ENCODE data around the gene DHFR.
"Not testable (repeated sequence)": the region's sequence is repeated elsewhere in the genome, so short reads cannot be mapped to it uniquely, and the experiment has no call there.

Gene DHFR

GRCh38 chr5:80607343-80607742, 47.4 kb downstream of the DHFR start:
- Mint-ChIP-seq H3K9me3 (peaks cover 9% of the 10 kb centered on the region), H3K4me3 (no peak overlapping the region), H3K27ac (no peak overlapping the region), H3K27me3 (no peaks in the 10 kb centered on the region), H3K36me3 (ENCODE audit: low read depth) (no peaks in the 10 kb centered on the region), H3K4me1 (ENCODE audit: low read depth) (peaks cover 17% of the 10 kb centered on the region)
- intact Hi-C loops (cut with micrococcal nuclease): no loop called here

GRCh38 chr5:80600943-80601693, 53.7 kb downstream of the DHFR start:
- intact Hi-C loops (cut with micrococcal nuclease): no loop called here
- no peaks in the 10 kb centered on the region for H3K4me1 Mint-ChIP-seq (ENCODE audit: low read depth)
- H3K9me3 Mint-ChIP-seq: no peaks in the 10 kb centered on the region
- H3K36me3 Mint-ChIP-seq (ENCODE audit: low read depth): no peaks in the 10 kb centered on the region
- no peak overlapping the region for H3K4me3 Mint-ChIP-seq
- H3K27ac Mint-ChIP-seq: no peak overlapping the region
- no peaks in the 10 kb centered on the region for H3K27me3 Mint-ChIP-seq

GRCh38 chr5:80597500-80597899, 57.3 kb downstream of the DHFR start:
- Mint-ChIP-seq H3K4me1 (ENCODE audit: low read depth) (no peaks in the 10 kb centered on the region), H3K36me3 (ENCODE audit: low read depth) (no peaks in the 10 kb centered on the region), H3K27ac (no peak overlapping the region), H3K4me3 (no peak overlapping the region), H3K27me3 (no peaks in the 10 kb centered on the region), H3K9me3 (no peaks in the 10 kb centered on the region)
- intact Hi-C loops (cut with micrococcal nuclease): no loop called here

- no peak overlapping the region for H3K4me3 Mint-ChIP-seq
- no peaks in the 10 kb centered on the region for H3K4me1 Mint-ChIP-seq (ENCODE audit: low read depth)
- H3K27ac Mint-ChIP-seq: no peak overlapping the region
- no peaks in the 10 kb centered on the region for H3K9me3 Mint-ChIP-seq
- intact Hi-C loops (cut with micrococcal nuclease): no loop called here
- no peaks in the 10 kb centered on the region for H3K36me3 Mint-ChIP-seq (ENCODE audit: low read depth)
- no peaks in the 10 kb centered on the region for H3K27me3 Mint-ChIP-seq
Measured at GRCh38 chr5:80594810-80595209, 60.0 kb downstream of the DHFR start.

- Mint-ChIP-seq H3K27ac (no peak overlapping the region), H3K36me3 (ENCODE audit: low read depth) (no peaks in the 10 kb centered on the region), H3K4me3 (no peak overlapping the region), H3K4me1 (ENCODE audit: low read depth) (no peaks in the 10 kb centered on the region), H3K9me3 (no peaks in the 10 kb centered on the region), H3K27me3 (no peaks in the 10 kb centered on the region)
- intact Hi-C loops (cut with micrococcal nuclease): no loop called here
Measured at GRCh38 chr5:80592761-80593160, 62.0 kb downstream of the DHFR start.

- H3K27me3 Mint-ChIP-seq: no peaks in the 10 kb centered on the region
- no peak overlapping the region for H3K27ac Mint-ChIP-seq
Measured at GRCh38 chr5:80592105-80592504, 62.7 kb downstream of the DHFR start.

GRCh38 chr5:80591352-80591751, 63.4 kb downstream of the DHFR start:
- intact Hi-C loops (cut with micrococcal nuclease): no loop called here
- Mint-ChIP-seq H3K27ac (no peak overlapping the region), H3K4me1 (ENCODE audit: low read depth) (no peaks in the 10 kb centered on the region), H3K9me3 (no peaks in the 10 kb centered on the region), H3K4me3 (no peak overlapping the region), H3K36me3 (ENCODE audit: low read depth) (no peaks in the 10 kb centered on the region), H3K27me3 (no peaks in the 10 kb centered on the region)

More at GRCh38 chr5:80592105-80592504, 62.7 kb downstream of the DHFR start:
- H3K4me3 Mint-ChIP-seq: no peak overlapping the region
- no peaks in the 10 kb centered on the region for H3K36me3 Mint-ChIP-seq (ENCODE audit: low read depth)
- intact Hi-C loops (cut with micrococcal nuclease): no loop called here
- H3K9me3 Mint-ChIP-seq: no peaks in the 10 kb centered on the region
- H3K4me1 Mint-ChIP-seq (ENCODE audit: low read depth): no peaks in the 10 kb centered on the region

GRCh38 chr5:80590766-80591165, 64.0 kb downstream of the DHFR start:
- no peaks in the 10 kb centered on the region for H3K4me1 Mint-ChIP-seq (ENCODE audit: low read depth)
- no peaks in the 10 kb centered on the region for H3K9me3 Mint-ChIP-seq
- no peaks in the 10 kb centered on the region for H3K27me3 Mint-ChIP-seq
- no peaks in the 10 kb centered on the region for H3K36me3 Mint-ChIP-seq (ENCODE audit: low read depth)
- H3K4me3 Mint-ChIP-seq: no peak overlapping the region
- intact Hi-C loops (cut with micrococcal nuclease): no loop called here
- no peak overlapping the region for H3K27ac Mint-ChIP-seq

GRCh38 chr5:80588858-80589540, 65.8 kb downstream of the DHFR start:
- intact Hi-C loops (cut with micrococcal nuclease): no loop called here
- Mint-ChIP-seq H3K9me3 (no peaks in the 10 kb centered on the region), H3K27me3 (no peaks in the 10 kb centered on the region), H3K36me3 (ENCODE audit: low read depth) (no peaks in the 10 kb centered on the region), H3K4me3 (no peak overlapping the region), H3K4me1 (ENCODE audit: low read depth) (no peaks in the 10 kb centered on the region), H3K27ac (no peak overlapping the region)

GRCh38 chr5:80584770-80585169, 70.0 kb downstream of the DHFR start:
- Mint-ChIP-seq H3K36me3 (ENCODE audit: low read depth) (no peaks in the 10 kb centered on the region), H3K27ac (no peak overlapping the region), H3K27me3 (peaks cover under 1% of the 10 kb centered on the region), H3K4me1 (ENCODE audit: low read depth) (no peaks in the 10 kb centered on the region), H3K4me3 (no peak overlapping the region), H3K9me3 (no peaks in the 10 kb centered on the region)
- intact Hi-C loops (cut with micrococcal nuclease): no loop called here

GRCh38 chr5:80580291-80580690, 74.5 kb downstream of the DHFR start:
- H3K4me3 Mint-ChIP-seq; intact Hi-C loops (cut with micrococcal nuclease); H3K4me1 Mint-ChIP-seq (ENCODE audit: low read depth); H3K36me3 Mint-ChIP-seq (ENCODE audit: low read depth); H3K27ac Mint-ChIP-seq; H3K9me3 Mint-ChIP-seq: not testable (repeated sequence)
- H3K27me3 Mint-ChIP-seq: peaks cover 10% of the 10 kb centered on the region

GRCh38 chr5:80579050-80579449, 75.7 kb downstream of the DHFR start:
- no peak overlapping the region for H3K4me3 Mint-ChIP-seq

GRCh38 chr5:80577707-80578106, 77.1 kb downstream of the DHFR start:
- H3K27me3 Mint-ChIP-seq: peaks cover 25% of the 10 kb centered on the region
- no peaks in the 10 kb centered on the region for H3K4me1 Mint-ChIP-seq (ENCODE audit: low read depth)
- intact Hi-C loops (cut with micrococcal nuclease): no loop called here
- H3K36me3 Mint-ChIP-seq (ENCODE audit: low read depth): no peaks in the 10 kb centered on the region
- no peak overlapping the region for H3K4me3 Mint-ChIP-seq
- H3K9me3 Mint-ChIP-seq: no peaks in the 10 kb centered on the region
- H3K27ac Mint-ChIP-seq: no peak overlapping the region

More at GRCh38 chr5:80579050-80579449, 75.7 kb downstream of the DHFR start:
- Mint-ChIP-seq H3K27me3 (peaks cover 14% of the 10 kb centered on the region), H3K36me3 (ENCODE audit: low read depth) (no peaks in the 10 kb centered on the region), H3K9me3 (no peaks in the 10 kb centered on the region), H3K27ac (no peak overlapping the region), H3K4me1 (ENCODE audit: low read depth) (no peaks in the 10 kb centered on the region)
- intact Hi-C loops (cut with micrococcal nuclease): no loop called here

GRCh38 chr5:80576383-80576782, 78.4 kb downstream of the DHFR start:
- Mint-ChIP-seq H3K4me3 (no peak overlapping the region), H3K9me3 (no peaks in the 10 kb centered on the region), H3K27me3 (peaks cover 38% of the 10 kb centered on the region), H3K4me1 (ENCODE audit: low read depth) (no peaks in the 10 kb centered on the region), H3K36me3 (ENCODE audit: low read depth) (no peaks in the 10 kb centered on the region), H3K27ac (no peak overlapping the region)
- intact Hi-C loops (cut with micrococcal nuclease): no loop called here

Measured in dendritic cell treated with granulocyte-macrophage colony-stimulating factor and Interleukin-4, amounts not matched to agents 40 ng/mL and 50 ng/mL, for 4 days (primary cell).